Measurements from ENCODE around the gene DAZAP1. TPM values are rescaled to one million over a fixed set of nuclear protein-coding genes. Genes with fewer than 3 reads are reported as not detected.
A peak's percentile ranks its signal among the peaks of the same experiment; 100 is the strongest.

The DAZAP1 gene
- total RNA-seq, 1 donor = 61.7 TPM

GRCh38 chr19:1377965-1378785, 29.2 kb upstream of the DAZAP1 start:
- no peak overlapping the region for H3K4me3 ChIP-seq (ENCODE audit: low read depth, low read length)
- no peak for TF ChIP-seq CTCF (IDR thresholded peaks at IDR 0.05; ENCODE audit: insufficient read depth, low read depth, low read length)
- DNase-seq (ENCODE audit: low read depth) = no peak

- no peak overlapping the region for H3K4me3 ChIP-seq (ENCODE audit: low read depth, low read length)
- TF ChIP-seq CTCF (IDR thresholded peaks at IDR 0.05; ENCODE audit: insufficient read depth, low read depth, low read length) = no peak
- no peak for DNase-seq (ENCODE audit: low read depth)
These were observed 28.1 kb upstream of the DAZAP1 start for GRCh38 chr19:1379126-1379905.

GRCh38 chr19:1379961-1380489, 27.4 kb upstream of the DAZAP1 start:
- TF ChIP-seq CTCF (IDR thresholded peaks at IDR 0.05; ENCODE audit: insufficient read depth, low read depth, low read length) = no peak
- DNase-seq (ENCODE audit: low read depth) = no peak

GRCh38 chr19:1382250-1382649, 25.1 kb upstream of the DAZAP1 start:
- H3K4me3 ChIP-seq (ENCODE audit: low read depth, low read length) = no peak overlapping the region
- TF ChIP-seq CTCF (IDR thresholded peaks at IDR 0.05; ENCODE audit: insufficient read depth, low read depth, low read length) = no peak
- no peak for DNase-seq (ENCODE audit: low read depth)

More at GRCh38 chr19:1379961-1380489, 27.4 kb upstream of the DAZAP1 start:
- H3K4me3 ChIP-seq (ENCODE audit: low read depth, low read length) = no peak overlapping the region

GRCh38 chr19:1383017-1383311, 24.4 kb upstream of the DAZAP1 start:
- DNase-seq (ENCODE audit: low read depth) = no peak
- H3K4me3 ChIP-seq (ENCODE audit: low read depth, low read length) = no peak overlapping the region
- TF ChIP-seq CTCF (IDR thresholded peaks at IDR 0.05; ENCODE audit: insufficient read depth, low read depth, low read length) = no peak

GRCh38 chr19:1383312-1384084, 23.9 kb upstream of the DAZAP1 start, which contains the start of gene NDUFS7:
TSS of gene NDUFS7 (plus strand) at chr19:1383907. CDS start at chr19:1383927, 20 bp downstream.
- DNase-seq (ENCODE audit: low read depth) = peak; percentile 95
- no peak for TF ChIP-seq CTCF (IDR thresholded peaks at IDR 0.05; ENCODE audit: insufficient read depth, low read depth, low read length)
- H3K4me3 ChIP-seq (ENCODE audit: low read depth, low read length) = peak within 1 kb of the TSS; percentile 92
